Measurements from ENCODE around the gene CABLES2. TPM values are rescaled to one million over a fixed set of nuclear protein-coding genes. Genes with fewer than 3 reads are reported as not detected.

The CABLES2 gene
- total and polyA plus RNA-seq, 9 of the 15 experiments (the other 6 are each of a cell fraction or from before 2014, with no cell fraction given): 0.46 to 4.2 (median 1.6) TPM

DNA sequence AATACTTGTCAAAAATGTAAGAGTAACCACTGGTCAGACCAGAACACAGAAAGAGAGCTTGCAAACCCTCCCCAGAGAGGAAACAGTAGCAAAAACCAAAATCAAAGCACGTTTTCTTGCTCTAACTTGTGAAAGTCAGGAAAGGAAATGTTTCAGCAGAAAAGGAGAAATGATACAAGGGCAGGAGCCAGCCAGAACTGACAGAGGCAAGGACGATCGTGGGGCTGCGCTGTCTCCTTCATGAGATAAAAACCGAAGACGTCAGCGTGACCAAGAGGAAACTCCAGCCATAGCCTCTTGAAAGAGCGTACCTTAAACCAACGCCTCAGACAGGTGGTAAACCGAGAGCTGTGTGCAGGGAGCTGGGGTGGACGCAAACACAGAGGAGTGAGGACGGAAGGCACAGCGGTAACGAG is 67.4 kb downstream of the CABLES2 start:
- no peak for TF ChIP-seq ATF1 (CRISPR knock-in tag; IDR thresholded peaks at IDR 0.05)
- no peak for TF ChIP-seq ATF1 (tag; IDR thresholded peaks at IDR 0.05)
- no peak for TF ChIP-seq ZFP1 (CRISPR knock-in tag; IDR thresholded peaks at IDR 0.05)
- TF ChIP-seq CTBP1 (IDR thresholded peaks at IDR 0.05; ENCODE audit: borderline replicate concordance): no peak
- TF ChIP-seq ZC3H4 (CRISPR knock-in tag; IDR thresholded peaks at IDR 0.05; ENCODE audit: borderline replicate concordance): no peak
- TF ChIP-seq FOSL1 (tag; conservative IDR thresholded peaks at IDR 0.05): no peak
- TF ChIP-seq ZNF79 (CRISPR knock-in tag; IDR thresholded peaks at IDR 0.05; ENCODE audit: low read depth): no peak
- no peak for TF ChIP-seq POLR3G (IDR thresholded peaks at IDR 0.05; ENCODE audit: extremely low read depth, insufficient read length, insufficient replicate concordance)
- no peak for TF ChIP-seq RBM14 (IDR thresholded peaks at IDR 0.05; ENCODE audit: borderline replicate concordance, insufficient read depth, low read depth, low read length)
- TF ChIP-seq SRSF9 (IDR thresholded peaks at IDR 0.05; ENCODE audit: borderline replicate concordance, low read depth, low read length): no peak
- no peak for TF ChIP-seq TAF7 (tag; IDR thresholded peaks at IDR 0.05)
- no peak for TF ChIP-seq ZNF311 (CRISPR knock-in tag; IDR thresholded peaks at IDR 0.05)
- TF ChIP-seq CLOCK (CRISPR knock-in tag; IDR thresholded peaks at IDR 0.05; ENCODE audit: borderline replicate concordance): no peak
- TF ChIP-seq ZNF175 (CRISPR knock-in tag; IDR thresholded peaks at IDR 0.05; ENCODE audit: low read depth): no peak
- no peak for TF ChIP-seq ZNF140 (CRISPR knock-in tag; IDR thresholded peaks at IDR 0.05)
- H3K9me3 ChIP-seq (replicated peaks; ENCODE audit: control insufficient read depth, insufficient read depth, low read depth, low read length): no peaks in the 10 kb centered on the region
- POLR2A ChIA-PET: interaction anchor here (0.7 to 1.5 kb wide), 2 partner anchors 26 to 46 kb away, joined by 3 to 5 read pairs; no protein-coding TSS in a partner anchor
- CTCF ChIA-PET (ENCODE audit: low intra/inter-chr PET ratio): no interaction called here
- no peak overlapping the region for H2AFZ ChIP-seq (ENCODE audit: low read depth, low read length)
- no peak overlapping the region for H3K27ac ChIP-seq (ENCODE audit: extremely low read depth, low read depth, low read length)
- no peak overlapping the region for H3K4me2 ChIP-seq (ENCODE audit: insufficient read depth, low read length)
- 78% methylated on average over 14 of the region's 14 CpGs for WGBS (ENCODE audit: insufficient coverage, low coverage, missing lambda C conversion rate)
- H3K4me3 ChIP-seq: no peak overlapping the region
- no peak for FAIRE-seq
- H3K79me2 ChIP-seq (ENCODE audit: control insufficient read depth, insufficient read depth, low read length): no peaks in the 10 kb centered on the region
- in situ Hi-C loops (cut with MboI): no loop called here
- BruUV-seq (replicated peaks): no TSS peak
- H3K36me3 ChIP-seq (ENCODE audit: control insufficient read depth, insufficient read depth, low read length): peaks cover 72% of the 10 kb centered on the region
- no peak for DNase-seq (ENCODE audit: extremely low read depth in 1 of 4, low spot score in 3 of 4)
- H3K9ac ChIP-seq (ENCODE audit: insufficient read depth in 1 of 2, low read depth in 2 of 2, low read length in 2 of 2): no peak overlapping the region
- H4K20me1 ChIP-seq (replicated peaks; ENCODE audit: control insufficient read depth, insufficient read depth, low read length): no peaks in the 10 kb centered on the region
- intact Hi-C loops (cut with micrococcal nuclease): no loop called here
- no peak for ATAC-seq
- H3K4me1 ChIP-seq (replicated peaks in 1 of 2; ENCODE audit: control insufficient read depth in 2 of 2, insufficient read depth in 2 of 2, low read length in 2 of 2): peaks cover 0 to 15% of the 10 kb centered on the region in 2 experiments; a peak in 1 of 5 replicates
- no peaks in the 10 kb centered on the region for H3K27me3 ChIP-seq (ENCODE audit: control insufficient read depth in 2 of 2, insufficient read depth in 2 of 2, low read length in 2 of 2)
- no peaks in the 10 kb centered on the region for H3K9me1 ChIP-seq (ENCODE audit: control insufficient read depth, insufficient read depth, low read length)

All from K562 (cell line).